ENCODE measurements around the gene MPC1.
"Not testable (repeated sequence)": the region's sequence is repeated elsewhere in the genome, so short reads cannot be mapped to it uniquely, and the experiment has no call there.

Gene MPC1

GRCh38 chr6:166381381-166381732 is 1.4 kb downstream of the MPC1 start:
- no peak for DNase-seq (ENCODE audit: low read depth in 2 of 2)

- no peak for DNase-seq (ENCODE audit: low read depth in 2 of 2)
Observed at GRCh38 chr6:166379800-166380199, 2.9 kb downstream of the MPC1 start.

- no peak for DNase-seq (ENCODE audit: low read depth in 2 of 2)
Observed at GRCh38 chr6:166379103-166379586, 3.6 kb downstream of the MPC1 start.

- DNase-seq (ENCODE audit: low read depth in 2 of 2), result no peak
Observed at GRCh38 chr6:166377721-166378120, 5.0 kb downstream of the MPC1 start.

- no peak for DNase-seq (ENCODE audit: low read depth in 2 of 2)
Observed at GRCh38 chr6:166375013-166375412, 7.7 kb downstream of the MPC1 start.

- DNase-seq (ENCODE audit: low read depth in 2 of 2), result no peak
Observed at GRCh38 chr6:166370489-166370888, 12.3 kb downstream of the MPC1 start.

- DNase-seq (ENCODE audit: low read depth in 2 of 2), result no peak
Observed at GRCh38 chr6:166369782-166370181, 13.0 kb downstream of the MPC1 start.

- no peak for DNase-seq (ENCODE audit: low read depth in 2 of 2)
Observed at GRCh38 chr6:166366921-166367320, 15.8 kb downstream of the MPC1 start.

GRCh38 chr6:166365806-166366205 is 16.9 kb downstream of the MPC1 start:
- DNase-seq (ENCODE audit: low read depth in 2 of 2), result no peak

- no peak for DNase-seq (ENCODE audit: low read depth in 2 of 2)
Observed at GRCh38 chr6:166365221-166365620, 17.5 kb downstream of the MPC1 start.

GRCh38 chr6:166364456-166364855 is 18.3 kb downstream of the MPC1 start:
- no peak for DNase-seq (ENCODE audit: low read depth in 2 of 2)

GRCh38 chr6:166362427-166362826 is 20.3 kb downstream of the MPC1 start:
- not testable (repeated sequence) for DNase-seq (ENCODE audit: low read depth in 2 of 2)

GRCh38 chr6:166361077-166361429 is 21.7 kb downstream of the MPC1 start:
- no peak for DNase-seq (ENCODE audit: low read depth in 2 of 2)

- no peak for DNase-seq (ENCODE audit: low read depth in 2 of 2)
Observed at GRCh38 chr6:166360243-166361076, 22.3 kb downstream of the MPC1 start.

- no peak for DNase-seq (ENCODE audit: low read depth in 2 of 2)
Observed at GRCh38 chr6:166355552-166355951, 27.2 kb downstream of the MPC1 start.

- no peak for DNase-seq (ENCODE audit: low read depth in 2 of 2)
Observed at GRCh38 chr6:166354965-166355364, 27.8 kb downstream of the MPC1 start.

GRCh38 chr6:166354143-166354542 is 28.6 kb downstream of the MPC1 start:
- DNase-seq (ENCODE audit: low read depth in 2 of 2), result no peak

GRCh38 chr6:166353507-166353906 is 29.2 kb downstream of the MPC1 start:
- DNase-seq (ENCODE audit: low read depth in 2 of 2), result no peak

GRCh38 chr6:166352923-166353322 is 29.8 kb downstream of the MPC1 start:
- DNase-seq (ENCODE audit: low read depth in 2 of 2), result no peak

- no peak for DNase-seq (ENCODE audit: low read depth in 2 of 2)
Observed at GRCh38 chr6:166351715-166352285, 30.9 kb downstream of the MPC1 start.

GRCh38 chr6:166348305-166348949 is 34.3 kb downstream of the MPC1 start:
- DNase-seq (ENCODE audit: low read depth in 2 of 2), result no peak

- DNase-seq (ENCODE audit: low read depth in 2 of 2), result no peak
Observed at GRCh38 chr6:166346965-166347364, 35.8 kb downstream of the MPC1 start.

GRCh38 chr6:166346449-166346848 is 36.3 kb downstream of the MPC1 start:
- DNase-seq (ENCODE audit: low read depth in 2 of 2), result no peak

Data from stimulated activated CD4-positive, alpha-beta T cell treated with anti-CD3 and anti-CD28 coated beads, Interleukin-4, amount 100 ng/mL, for 48 hours (primary cell).